NCI-H446 (cell line): ENCODE results near the gene TBC1D14.
"Not testable (repeated sequence)": the region's sequence is repeated elsewhere in the genome, so short reads cannot be mapped to it uniquely, and the experiment has no call there.

Source experiments
- DNase-seq, 2 experiments: peaks; one replicate each; lab custom pipeline; 2025; lab: John Stamatoyannopoulos, UW

Gene TBC1D14

DNA sequence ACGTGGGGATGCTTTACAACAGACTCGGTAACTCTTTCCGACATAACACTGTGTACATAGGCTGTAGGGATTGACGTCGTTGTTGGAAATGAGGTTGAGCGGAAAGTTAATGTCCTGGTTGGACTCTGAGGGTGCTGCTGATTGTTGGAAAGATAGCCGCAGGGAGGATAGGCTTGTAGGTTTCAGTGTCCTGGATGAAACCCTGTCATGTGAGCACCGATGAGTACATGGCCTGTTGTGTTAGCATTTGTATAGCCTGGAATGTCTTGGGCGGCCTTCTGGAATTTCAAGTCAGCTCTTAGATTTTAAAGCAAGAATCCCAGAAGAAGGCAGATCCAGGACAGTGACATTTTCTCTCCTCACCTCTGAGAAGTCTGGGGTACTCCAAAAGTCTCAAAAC is 63.3 kb downstream of the TBC1D14 start:
- no peak for DNase-seq

DNA sequence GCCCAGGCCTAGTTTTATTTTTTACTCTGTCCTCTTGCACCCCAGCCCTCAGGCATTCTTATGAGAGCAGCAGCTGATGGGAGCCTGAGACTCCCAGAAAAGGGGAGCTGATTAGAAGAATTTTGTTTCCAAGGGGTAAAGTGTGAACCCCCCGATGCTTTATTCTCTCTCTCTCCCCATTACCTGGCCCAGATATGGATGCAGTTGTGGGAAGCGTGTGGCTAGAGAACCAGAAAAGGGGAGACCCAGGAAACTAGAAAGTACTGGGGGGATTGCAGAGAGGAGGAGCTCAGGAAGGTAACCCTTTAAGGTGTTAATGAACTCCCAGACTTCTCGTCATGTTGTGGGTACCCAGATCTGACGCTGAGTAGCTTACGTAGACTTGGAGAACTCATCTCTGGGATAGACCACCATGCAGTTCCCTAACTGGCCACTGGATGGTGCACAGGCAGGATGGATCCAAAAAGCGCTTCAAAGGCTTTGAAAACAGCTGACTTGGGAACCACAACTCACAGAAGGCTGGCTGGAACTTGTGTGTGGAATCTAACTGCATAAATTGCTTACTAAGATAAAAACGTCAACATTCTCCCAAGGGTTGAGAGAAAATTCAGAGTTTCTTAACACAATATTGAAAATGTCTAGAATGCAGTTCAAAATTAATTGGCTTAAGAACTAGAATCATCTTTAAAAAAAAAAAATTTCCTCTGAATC is 64.7 kb downstream of the TBC1D14 start:
- peak; percentile 21 to 61 for DNase-seq

DNA sequence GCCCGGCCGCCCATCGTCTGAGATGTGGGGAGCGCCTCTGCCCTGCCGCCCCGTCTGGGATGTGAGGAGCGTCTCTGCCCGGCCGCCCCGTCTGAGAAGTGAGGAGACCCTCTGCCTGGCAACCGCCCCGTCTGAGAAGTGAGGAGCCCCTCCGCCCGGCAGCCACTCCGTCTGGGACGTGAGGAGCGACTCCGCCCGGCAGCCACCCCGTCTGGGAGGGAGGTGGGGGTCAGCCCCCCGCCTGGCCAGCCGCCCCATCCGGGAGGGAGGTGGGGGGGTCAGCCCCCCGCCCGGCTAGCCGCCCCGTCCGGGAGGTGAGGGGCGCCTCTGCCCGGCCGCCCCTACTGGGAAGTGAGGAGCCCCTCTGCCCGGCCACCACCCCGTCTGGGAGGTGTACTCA is 68.2 kb downstream of the TBC1D14 start:
- DNase-seq: not testable (repeated sequence)

DNA sequence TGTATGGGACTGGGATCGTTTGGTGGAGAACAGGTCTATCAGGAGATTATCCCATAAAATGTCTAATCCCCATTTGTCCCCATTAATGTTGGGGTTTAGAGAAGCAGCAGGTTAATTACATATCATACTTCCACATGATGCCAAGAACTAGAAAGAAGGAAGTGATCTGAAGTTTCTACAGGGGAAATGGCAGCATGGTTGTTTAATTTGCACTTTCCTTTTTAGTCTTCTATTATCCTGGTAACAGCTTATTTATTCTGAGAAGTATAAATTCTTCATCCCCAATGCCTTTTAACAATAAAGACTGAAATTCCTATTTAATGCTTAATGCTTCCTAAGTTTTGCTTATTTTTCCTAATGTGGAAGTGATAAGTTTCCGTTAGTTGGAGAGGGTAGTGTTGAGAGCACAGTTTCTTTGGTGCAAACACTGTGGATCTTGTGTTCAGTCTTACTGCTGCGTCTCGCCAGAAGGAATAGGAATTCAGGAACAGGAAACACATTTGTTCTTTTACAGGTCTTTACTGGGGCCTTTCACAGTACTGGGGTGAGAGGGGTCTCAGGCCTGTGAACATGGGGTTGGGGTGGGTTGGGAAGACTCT is 74.0 kb downstream of the TBC1D14 start:
- no peak for DNase-seq

DNA sequence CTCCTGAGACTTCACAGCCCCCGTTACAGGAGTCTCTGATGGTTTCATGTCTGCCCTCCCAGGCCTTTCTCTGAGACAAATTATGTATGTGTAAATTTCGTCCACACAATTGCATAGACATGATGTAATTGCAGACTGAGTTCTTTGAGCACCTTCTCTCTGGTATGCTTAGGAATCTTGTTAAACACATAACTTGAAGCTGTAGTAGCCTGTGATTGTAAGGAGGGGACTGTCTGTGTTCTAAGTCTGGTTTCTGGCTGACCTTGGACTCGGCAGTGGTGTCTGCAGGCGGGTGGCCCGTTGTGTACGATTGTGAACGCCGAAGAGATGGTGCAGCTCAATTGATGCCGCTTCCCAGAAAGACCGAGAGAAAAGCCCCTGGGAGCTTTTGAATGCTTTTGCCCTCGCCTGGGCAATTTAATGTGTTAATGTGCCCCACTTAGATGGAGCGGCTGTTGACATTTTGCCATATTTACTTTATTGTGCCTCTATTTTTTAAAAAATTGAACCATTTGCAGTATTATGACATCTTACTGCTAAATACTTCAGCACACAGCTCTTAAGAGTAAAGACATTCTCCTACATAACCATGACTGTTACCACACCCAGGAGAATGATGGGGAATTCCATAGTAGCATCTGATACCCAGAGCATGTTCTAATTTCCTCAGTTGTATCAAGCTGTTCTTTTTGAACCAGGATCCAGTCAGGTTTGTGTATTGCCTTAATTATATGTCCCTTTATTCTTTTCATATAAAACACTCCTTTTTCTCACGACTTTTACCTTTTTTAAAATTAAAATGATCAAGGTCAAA is 75.2 kb downstream of the TBC1D14 start:
- DNase-seq: no peak

DNA sequence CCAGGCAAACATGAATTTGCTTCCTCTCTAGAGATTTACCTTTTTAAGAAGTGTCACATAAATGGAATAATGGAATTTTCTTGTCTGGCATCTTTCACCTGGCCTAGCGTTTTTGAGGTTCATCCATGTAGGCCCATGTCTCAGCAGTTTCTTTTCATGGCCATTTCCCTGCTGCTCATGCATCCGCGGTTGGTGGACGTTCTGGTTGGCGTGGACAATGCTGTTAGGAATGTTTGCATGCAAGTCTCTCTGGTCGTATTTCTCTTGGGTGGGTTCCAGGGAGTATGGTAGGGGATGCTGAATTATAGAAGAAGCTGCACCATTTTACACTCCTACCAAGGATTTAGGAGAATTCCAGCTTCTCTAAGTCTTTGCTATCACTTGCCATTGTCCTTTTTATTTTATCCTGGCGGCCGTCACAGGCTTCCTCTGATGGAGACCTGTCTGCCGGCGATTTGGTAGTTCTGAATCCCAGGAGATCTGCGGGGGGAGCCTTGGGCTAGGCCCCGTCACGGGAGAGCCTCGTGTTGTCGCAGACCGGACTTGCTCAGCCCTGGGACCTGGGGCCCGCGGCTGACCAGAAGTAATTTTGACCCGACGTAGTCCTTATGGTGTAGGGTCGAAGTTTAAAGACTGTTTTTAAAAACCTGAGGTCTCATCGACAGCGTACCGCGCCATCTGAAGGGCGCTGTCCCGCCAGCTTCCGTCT is 76.6 kb downstream of the TBC1D14 start:
- DNase-seq: no peak

DNA sequence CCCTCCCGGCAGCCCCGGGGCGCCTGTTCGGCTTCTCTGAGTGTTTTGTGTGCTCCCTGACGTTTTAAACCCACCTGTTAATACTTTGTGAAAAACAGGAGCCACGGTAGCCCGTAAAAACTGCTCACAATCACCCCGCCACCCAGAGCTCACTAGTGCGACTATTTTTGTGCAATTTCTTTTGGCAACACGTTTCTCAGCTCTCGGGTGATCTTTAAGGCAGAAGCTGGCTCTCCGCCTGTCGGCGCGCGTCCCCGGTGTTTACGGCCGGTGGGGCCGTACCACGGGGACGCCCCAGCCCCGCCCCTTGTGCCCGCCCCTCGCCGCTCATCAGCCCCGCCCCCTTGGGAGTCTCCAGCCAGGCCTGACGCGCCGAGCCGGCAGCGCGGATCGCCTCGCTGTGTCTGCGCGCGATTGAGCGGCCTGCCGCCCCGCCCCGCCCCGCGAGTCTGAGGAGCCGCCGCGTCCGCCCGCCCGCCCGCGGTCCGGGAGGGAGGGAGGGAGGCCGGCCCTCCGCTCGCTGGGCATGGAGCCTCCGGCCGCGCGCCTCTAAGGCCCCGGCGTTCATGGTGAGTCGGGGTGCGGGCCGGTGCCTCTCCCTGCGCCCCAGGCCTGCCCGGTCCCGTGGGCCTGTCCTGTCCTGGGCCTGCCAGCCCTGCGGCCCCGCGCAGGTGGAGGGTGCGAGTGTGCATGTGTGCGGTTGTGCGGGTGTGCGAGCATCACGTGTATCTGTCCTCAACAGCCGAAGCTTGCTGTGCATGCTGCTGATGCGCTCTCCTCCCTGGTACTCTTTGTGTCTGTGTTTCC is 77.4 kb downstream of the TBC1D14 start:
- peak; percentile 29 to 86 for DNase-seq

DNA sequence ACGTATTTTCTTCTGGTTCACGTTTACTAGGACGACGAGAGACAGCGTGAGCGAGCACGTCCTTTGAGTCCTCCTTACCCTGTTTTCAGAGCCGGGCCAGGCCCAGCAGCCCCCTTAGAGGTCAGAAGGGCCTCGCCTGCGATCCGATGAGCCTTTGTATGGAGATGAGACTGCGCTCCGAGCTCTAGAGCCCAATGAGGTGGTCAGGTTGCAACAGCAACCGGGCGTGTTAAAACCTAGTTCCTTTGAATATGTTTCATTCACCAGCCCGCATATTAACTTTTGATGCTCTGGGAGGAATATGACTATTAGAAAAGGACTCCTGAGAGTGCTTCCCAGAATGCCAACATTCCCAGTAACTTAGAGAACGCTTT is 77.9 kb downstream of the TBC1D14 start:
- DNase-seq: no peak

DNA sequence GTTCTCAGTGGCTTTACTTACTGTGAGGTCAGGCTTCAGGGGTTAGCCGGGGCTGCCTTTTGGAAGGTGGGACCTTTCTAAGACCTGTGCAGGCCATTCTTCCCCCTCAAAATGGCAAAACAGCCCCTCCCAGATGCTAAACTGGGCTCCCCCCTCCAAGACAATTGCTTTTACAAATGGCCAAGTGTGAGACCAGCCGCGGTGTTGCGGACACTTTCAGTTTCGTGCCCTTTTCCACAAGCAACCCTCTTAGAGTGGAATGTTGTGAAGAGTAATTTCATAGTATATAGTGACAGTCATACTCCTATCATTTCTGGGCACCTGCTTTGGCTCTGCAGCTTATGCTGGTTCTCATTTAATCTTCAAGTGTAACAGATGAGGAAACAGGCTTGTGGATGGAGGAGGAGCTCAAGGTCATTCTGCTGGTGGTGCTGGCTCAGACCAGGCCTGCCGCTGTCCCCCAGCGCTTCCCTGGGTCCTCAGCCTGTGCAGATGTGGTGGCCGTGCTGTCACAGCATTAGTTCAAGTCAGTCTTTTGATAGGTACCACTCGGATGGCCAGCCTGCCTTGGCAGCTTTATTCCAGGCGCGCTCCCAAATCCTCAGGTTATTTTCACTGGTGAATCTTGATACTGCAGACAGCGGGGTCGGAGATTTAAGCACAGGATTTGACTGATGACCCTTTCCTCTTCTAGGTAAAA is 78.5 kb downstream of the TBC1D14 start:
- DNase-seq: no peak

DNA sequence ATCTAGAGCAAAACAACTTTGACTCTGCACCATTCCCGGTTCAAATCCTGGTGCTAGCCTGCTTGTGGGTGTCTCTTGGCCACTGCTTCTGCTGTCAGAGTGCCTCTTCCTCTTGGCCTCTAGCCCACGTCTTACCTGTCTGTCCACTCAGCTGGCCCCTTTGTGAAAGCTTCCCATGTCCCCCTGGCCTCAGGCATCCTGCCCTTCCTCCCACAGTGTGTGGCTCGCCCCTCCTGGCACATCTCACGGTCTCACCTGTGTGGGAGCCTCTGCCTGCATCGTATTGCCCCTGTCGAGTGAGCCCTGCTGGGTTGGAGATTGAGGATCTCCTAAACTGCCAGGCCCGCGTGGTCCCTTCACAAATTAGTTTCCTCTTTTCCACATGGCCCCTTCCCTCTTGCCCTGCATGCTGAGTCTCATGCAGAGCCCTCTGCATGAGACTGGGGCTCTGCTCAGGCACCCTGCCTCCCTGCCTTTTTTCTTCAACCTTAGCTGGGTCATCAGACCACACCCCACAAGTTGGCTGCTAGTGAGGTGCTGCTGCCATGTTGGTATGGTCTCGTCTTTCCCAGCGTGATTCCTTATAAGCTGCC is 79.8 kb downstream of the TBC1D14 start:
- DNase-seq: no peak

DNA sequence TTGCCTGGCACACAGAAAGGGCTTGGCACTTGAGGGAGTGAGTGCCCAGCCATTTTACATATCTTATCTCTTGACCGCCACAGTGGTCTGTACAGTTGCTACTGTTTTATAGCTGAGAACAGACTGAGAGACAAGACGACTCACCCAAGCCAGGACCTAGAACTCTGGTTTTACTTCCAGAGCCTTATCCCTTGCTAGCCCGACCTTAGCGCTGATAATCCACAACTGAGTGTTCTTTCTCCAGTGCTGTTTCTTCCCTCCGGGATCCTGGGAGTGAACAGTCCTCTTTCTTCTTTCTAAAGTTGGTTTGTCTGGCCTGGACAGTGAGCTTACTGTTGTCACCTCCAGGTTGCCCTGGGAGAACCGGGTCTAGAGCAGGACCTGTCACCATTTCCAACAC is 81.0 kb downstream of the TBC1D14 start:
- DNase-seq: no peak

DNA sequence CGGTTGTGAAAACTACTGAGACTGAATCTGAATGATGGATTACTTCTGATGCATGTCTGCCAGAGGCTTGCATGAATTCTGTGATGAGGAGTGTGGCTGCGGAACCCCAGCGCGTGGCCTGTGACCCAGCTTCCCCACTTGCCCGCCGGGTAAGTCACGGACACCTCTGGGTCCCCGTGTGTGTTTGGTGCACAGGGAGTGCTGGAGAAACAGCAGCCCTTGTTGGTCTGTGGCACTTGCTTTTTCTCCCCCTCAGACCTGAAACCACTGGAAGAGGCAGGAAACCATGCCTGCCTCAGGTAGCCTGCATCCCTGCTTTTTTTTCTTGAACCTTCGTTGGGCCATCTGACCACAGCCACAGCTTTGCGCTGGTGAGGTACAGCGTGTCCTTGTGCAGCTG is 81.6 kb downstream of the TBC1D14 start:
- DNase-seq: no peak

DNA sequence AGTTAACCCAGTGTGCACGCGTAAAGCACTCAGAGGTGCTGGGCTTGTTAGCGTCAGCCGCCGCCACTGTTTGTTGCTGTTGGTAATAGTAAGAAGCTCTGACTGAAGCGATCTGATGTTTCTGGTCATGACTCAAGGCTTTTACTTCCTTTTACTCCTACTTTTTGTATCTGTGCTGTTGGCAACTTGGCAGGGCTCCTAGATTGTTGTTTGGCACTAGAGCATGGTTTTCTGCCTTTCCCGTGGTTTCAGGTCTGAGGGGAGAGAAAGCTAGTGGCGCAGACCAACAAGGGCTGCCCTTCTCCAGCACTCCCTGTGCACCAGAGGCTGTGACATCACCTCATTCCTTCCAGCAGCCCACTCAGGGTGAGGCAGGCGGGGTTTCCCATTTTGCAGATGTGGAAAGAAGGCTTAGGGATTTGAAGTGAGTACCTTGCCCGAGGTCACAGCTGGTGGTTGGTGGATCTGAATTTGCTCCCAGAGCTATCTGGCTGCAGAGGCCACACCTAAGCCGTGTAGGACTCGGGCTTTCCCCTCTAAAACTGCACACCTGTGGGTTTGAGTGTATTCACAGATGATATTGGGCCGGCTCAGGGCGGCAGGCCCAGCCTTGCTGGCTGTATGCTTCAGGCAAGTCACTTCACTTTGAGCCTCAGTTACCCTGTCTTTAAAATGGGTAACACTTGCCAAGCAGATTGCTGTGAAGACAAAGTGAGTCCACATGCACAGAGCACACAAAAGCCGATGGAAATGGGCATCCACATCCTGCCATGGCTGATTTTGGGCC is 82.3 kb downstream of the TBC1D14 start:
- peak in 1 of 2 experiments; percentile 11 for DNase-seq

DNA sequence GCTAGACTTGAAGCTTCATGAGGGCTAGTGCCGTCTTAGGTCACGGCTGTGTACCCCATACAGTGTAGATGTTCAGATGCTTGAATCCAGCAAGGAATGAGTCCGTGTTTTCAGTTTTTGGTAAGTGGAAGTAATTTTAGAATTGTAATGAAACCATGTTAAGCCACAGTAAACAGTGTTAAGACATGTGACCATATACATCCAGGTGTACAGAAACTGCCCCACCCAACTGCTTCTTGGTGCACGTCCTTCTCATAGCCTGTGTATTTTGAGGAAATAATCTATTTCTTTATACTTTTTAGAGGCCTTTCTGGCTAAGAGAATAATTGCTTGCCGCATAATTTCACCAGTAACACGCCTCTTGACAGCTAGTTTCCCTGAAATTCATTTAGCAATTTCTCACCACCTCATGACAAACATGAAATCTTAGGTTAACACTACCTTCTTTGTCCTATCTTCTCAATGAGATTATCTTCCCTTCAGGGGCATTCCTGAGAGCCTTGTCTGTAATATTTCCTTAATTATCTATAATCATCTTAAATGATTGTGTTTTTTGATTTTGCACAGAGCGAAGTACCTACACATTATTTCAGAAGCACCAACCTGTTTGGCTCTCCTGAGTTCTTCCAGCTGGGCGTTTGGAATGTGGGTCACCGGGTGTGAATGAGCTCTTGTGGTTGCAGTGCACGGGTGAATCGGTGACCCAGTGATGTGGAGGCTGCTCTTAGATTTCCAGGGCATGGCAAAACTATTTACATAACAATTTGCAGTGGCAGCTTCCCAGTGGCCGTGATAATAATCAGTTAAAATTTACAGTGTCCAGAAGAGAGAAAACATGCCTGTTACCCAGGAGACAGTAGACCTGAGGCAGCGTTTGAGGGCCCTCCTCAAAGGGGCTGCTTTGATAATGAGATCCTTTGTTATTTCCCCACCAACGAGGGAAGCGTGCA is 83.4 kb downstream of the TBC1D14 start:
- DNase-seq: no peak

DNA sequence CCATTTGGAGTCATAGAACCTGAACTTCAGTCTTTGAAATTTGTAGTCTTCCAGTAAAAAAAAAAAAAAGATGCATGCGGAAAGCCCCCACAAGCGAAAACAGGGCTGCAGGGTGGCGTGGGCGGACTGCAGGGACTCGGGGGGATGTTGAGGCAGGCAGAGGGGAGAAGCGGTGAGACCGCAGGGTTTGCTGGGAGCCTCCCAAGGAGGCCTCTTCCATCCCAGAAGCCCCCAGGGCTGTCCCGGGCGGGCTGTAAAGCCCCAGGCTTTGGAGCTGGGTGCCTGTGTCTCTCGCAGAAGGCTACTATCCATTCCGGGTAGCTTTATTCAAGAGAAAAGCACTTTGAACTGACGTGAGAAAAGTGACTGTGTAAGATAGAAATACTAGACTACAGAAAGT is 86.9 kb downstream of the TBC1D14 start:
- DNase-seq: no peak

DNA sequence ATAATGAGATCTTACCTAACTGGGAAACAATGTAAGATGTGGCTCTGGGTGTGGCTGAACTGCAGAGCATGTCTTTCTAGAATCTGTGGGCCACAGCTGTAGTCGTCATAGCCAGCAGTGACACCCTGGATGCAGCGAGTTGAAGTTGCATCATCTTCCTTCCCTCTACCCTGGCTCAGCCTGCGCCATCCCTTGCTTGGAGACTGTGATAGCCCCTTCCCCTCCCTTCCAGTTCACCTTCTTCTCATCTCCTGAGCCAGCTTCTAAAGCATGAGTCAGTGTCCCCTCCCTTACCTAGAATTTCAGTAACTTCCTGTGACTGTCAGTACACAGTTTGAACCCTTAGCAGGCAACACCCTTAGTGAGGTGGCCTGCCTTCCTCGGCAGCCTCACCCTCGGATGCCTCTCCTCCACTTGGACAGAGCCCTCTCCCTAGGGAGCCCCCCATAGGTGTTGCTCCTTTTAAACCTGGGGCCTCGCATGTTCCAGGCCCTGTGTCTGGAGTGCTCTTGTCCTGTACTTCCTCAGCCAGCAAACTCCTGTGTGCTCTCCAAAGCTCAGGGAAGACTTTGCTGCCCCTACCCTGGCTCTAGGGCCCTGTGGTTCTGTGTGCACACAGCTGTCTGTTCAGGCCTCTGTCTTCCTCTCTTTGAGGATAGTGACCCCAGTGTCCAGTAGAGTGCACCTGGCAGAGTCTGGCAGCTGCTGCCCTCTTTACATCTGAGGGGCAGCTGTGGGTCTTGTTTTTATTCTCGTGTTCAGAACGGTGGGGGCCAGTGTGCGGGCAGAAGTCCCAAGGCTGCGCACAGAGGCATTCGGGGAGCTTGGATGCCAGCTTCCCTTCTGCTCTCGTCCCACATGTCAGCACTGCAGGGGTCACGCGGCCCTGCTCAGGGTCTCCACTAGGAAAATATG is 89.8 kb downstream of the TBC1D14 start:
- DNase-seq: no peak

DNA sequence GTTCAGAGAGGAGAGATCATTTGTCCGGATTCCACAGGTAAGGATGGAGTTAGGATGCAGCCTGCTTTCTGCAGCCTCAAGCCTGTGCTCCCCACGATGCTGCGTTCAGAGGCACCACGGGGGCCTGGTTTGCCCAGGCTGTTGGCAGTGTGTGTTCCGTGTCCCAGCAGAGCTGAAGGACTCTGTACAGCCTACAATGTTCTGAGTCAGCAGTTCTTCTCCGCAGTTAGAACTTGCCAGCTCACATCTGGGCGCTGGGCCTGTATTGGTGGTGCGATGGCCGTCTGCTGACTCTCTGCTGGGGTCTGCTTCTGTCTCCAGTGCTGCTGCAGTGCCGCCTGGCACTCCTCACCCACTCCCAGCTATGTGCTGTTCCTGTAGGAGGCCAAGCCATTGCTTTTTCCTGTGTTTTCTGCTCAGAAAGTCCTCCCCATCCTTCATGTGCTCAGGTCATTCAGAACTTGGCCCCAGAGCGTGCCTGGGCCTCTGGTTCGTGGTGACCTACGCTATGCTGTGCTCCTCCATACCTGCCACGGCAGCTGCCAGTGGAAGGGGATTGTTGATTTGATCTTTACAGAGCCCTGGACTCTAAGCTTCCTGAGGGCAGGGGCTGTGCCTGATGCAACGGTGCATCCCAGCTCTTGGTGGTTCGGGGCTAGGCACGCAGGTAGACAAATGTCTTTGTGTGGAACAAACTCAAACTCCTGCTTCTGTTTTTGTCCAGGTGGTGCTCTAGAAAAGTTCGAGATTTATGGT is 91.0 kb downstream of the TBC1D14 start:
- DNase-seq: no peak
